Measurements from ENCODE around the gene ZBED2.

DNA sequence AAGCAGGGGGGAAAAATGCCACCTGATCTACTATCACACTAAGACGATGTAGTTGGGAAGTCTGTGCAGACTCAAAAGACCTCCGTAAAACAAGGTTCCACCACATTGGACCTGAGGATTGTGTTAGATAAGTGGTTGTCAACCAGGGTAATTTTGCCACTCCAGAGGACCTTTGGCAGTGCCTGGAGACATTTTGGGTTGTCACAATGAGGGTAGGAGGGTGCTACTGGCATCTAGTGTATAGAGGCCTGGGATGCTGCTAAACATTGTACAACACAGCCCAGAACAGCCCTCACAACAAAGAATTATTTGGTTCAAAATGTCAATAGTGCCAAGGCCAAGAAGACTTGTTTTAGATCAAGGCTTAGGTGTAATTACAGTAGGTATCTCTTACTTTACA lies 14.6 kb upstream of the ZBED2 start:
- TF ChIP-seq, protein P1, sequence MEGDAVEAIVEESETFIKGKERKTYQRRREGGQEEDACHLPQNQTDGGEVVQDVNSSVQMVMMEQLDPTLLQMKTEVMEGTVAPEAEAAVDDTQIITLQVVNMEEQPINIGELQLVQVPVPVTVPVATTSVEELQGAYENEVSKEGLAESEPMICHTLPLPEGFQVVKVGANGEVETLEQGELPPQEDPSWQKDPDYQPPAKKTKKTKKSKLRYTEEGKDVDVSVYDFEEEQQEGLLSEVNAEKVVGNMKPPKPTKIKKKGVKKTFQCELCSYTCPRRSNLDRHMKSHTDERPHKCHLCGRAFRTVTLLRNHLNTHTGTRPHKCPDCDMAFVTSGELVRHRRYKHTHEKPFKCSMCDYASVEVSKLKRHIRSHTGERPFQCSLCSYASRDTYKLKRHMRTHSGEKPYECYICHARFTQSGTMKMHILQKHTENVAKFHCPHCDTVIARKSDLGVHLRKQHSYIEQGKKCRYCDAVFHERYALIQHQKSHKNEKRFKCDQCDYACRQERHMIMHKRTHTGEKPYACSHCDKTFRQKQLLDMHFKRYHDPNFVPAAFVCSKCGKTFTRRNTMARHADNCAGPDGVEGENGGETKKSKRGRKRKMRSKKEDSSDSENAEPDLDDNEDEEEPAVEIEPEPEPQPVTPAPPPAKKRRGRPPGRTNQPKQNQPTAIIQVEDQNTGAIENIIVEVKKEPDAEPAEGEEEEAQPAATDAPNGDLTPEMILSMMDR (IDR thresholded peaks at IDR 0.05) = no peak
- TF ChIP-seq POLR2A (IDR thresholded peaks at IDR 0.05) = no peak
